Sciatic nerve (tissue), 2 donors: ENCODE results near the gene MAML2. TPM values are rescaled to one million over a fixed set of nuclear protein-coding genes. Genes with fewer than 3 reads are reported as not detected.

Experiments used
- ATAC-seq: fragments of 200-7000 bp; cut with Tn5 transposase; one replicate; pipeline ENCODE4 v1.9.1; 2020; ENCODE audit warnings: mild to moderate bottlenecking, moderate library complexity
- DNase-seq: peaks from one replicate; pipeline ENCODE4 v3.0.0-alpha.2; 2020; ENCODE audit warnings: low spot score
- intact Hi-C: fragments of 100-400 bp; cut with DNase I; formaldehyde crosslinking; loops from one replicate; pipeline ENCODE4 v1.14.2; 2022
- total RNA-seq: library from RNA; stranded (reverse); fragmentation: NEBNext Ultra II Directional; extraction: Animal tissue kit (Norgen Biotek cat#: 25700); gene quantifications from one replicate; pipeline ENCODE4 v1.2.1, GENCODE V29; 2021
- donor health status: DM: no; HTN: no; CAD: no.
- donor health status: DM: no; HTN: no; CAD: no.

The MAML2 gene
- total RNA-seq, 1 donor from 2014 or later: 30.4 TPM

DNA sequence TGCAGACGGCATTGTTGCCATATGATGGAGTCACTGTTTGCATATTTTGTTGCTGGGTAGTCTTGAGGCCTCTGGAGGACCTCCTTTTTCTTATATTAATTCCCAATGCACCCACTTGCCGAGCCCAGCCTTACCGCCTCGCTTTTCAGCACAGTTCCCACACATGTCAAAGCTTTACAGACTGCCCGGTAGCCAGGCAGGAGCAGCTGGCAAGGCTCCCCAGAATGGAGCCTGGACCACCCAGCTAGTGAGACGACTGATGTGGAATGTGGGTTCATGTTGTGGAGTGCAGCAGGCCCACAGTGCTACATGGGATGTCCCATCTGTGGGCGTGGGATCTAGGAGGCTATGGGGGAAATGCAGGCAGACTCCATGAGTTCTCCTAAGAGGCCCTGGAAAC lies 319.7 kb downstream of the MAML2 start:
- no peak for DNase-seq
- intact Hi-C loops: no loop called here
- ATAC-seq: peak; percentile 61

GRCh38 chr11:96021901-96022650 lies 320.9 kb downstream of the MAML2 start:
- intact Hi-C loops: no loop called here
- ATAC-seq (no peak), DNase-seq (no peak)

DNA sequence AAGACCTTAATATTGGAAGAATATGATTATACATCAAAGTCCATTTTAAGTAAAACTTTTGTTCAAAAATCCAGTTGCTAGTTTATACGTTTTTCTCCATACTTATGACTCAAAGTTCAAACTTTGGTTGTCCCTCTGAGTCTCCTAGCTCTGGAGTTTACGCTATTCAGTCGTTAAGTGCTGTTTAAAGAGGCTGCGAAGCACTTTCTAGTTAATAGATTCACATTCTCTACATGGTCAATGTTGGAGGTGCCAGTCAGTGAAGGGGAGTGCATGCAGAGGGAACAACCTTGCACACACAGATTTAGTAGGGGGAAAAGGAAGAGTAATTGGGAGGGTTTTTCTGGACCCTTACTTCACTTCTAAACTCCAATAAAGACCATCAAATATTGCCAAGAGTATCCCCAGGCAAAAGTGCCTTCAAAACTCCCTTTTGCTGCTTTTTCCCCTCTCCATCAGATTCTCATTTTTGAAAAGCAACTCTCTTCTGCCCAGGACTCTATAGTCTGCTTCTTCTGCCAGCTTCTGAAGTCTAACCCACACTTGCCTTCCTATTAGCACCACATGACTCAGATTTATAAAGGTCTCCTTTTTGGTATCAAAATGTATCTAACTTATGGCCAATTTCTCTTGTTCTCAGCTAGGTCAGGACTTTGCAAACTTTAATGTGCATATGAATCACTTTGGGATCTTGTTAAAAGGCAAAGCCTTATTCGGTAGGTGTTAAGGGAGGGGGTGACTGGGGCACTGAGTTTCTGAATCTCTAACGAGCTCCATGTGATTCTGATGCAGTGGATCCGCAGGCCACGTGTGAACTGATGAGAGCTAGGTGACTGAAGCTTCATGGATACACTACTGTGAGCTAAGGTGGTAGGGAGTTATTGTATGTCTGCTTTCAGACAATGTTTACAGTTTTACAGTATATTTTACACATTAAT lies 322.9 kb downstream of the MAML2 start:
- no peak for ATAC-seq
- no peak for DNase-seq
- intact Hi-C loops: no loop called here

DNA sequence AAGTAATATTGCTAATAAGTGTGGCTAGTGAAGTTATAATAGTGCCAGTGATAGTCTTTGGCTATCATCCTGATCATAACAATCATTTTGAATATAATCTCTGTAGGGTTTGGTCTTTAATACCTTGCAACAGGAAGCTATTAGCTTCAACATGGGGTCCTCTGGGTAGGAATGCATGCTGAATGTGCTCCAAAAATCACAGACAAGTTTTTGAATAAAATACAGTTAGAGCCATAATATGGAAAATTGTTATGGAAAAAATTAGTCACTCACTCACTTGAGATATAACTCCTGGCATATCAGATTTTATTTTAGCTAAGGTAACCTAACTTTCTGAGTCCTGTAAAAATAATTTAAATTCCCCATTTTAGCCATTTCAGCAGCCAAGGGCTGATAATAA lies 323.7 kb downstream of the MAML2 start:
- ATAC-seq (no peak), DNase-seq (no peak)
- intact Hi-C loops: no loop called here

- ATAC-seq (no peak), DNase-seq (no peak)
- intact Hi-C loops: no loop called here
These were observed 325.1 kb downstream of the MAML2 start for GRCh38 chr11:96017856-96018255.

GRCh38 chr11:96016978-96017502 lies 326.0 kb downstream of the MAML2 start:
- DNase-seq: no peak
- ATAC-seq: no peak
- intact Hi-C loops: no loop called here

- no peak for ATAC-seq
- no peak for DNase-seq
- intact Hi-C loops: no loop called here
These were observed 327.0 kb downstream of the MAML2 start for GRCh38 chr11:96015906-96016565.

DNA sequence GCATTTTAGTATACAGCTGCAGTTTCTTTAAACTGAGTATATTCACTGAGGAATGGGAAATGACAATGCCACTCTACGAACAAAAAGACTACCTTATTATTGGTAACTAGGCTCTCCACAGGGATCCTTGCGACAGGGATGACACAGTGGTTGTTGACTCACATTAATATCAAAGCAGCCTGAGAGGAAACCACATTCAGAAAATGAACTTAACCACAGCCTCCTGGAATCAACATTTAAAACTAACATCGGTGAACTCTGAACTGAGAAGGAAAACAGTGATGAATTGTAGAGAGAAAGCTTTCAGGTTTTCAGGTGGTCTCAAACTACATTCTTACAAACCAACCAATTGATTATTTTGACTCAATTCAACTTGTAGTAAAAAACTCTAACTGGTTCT lies 328.8 kb downstream of the MAML2 start:
- DNase-seq (no peak), ATAC-seq (no peak)
- intact Hi-C loops: no loop called here

DNA sequence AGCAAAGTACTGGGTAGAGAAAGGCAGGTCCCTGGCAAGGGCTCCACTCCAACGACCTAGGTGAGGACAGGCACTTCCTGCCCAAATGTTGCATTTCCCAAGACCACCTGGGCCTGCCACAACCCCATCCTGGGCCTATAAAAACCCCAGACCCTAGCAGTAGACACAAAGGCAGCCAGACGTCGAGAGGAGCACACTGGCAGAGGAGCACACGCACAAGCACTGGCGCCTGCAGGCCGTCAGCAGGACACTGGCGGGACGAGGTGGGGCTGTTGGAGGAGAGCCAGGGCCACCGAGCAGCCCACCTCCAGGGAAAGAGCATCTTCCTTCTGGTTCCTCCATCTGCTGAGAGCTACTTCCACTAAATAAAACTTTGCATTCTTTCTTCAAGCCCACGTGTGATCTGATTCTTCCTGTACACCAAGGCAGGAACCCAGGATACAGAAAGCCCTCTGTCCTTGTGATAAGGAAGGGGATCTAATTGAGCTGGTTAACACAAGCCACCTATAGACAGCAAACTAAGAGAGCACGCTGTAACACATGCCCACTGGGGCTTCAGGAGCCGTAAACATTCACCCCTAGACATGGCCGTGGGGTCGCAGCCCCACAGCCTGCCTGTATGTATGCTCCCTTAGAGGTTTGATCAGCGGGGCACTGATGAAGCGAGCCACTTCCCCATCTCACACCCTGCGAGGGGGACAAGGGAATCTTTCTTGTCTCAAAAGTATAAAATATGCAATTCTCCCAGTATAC lies 329.4 kb downstream of the MAML2 start:
- DNase-seq (no peak), ATAC-seq (no peak)
- intact Hi-C loops: no loop called here

DNA sequence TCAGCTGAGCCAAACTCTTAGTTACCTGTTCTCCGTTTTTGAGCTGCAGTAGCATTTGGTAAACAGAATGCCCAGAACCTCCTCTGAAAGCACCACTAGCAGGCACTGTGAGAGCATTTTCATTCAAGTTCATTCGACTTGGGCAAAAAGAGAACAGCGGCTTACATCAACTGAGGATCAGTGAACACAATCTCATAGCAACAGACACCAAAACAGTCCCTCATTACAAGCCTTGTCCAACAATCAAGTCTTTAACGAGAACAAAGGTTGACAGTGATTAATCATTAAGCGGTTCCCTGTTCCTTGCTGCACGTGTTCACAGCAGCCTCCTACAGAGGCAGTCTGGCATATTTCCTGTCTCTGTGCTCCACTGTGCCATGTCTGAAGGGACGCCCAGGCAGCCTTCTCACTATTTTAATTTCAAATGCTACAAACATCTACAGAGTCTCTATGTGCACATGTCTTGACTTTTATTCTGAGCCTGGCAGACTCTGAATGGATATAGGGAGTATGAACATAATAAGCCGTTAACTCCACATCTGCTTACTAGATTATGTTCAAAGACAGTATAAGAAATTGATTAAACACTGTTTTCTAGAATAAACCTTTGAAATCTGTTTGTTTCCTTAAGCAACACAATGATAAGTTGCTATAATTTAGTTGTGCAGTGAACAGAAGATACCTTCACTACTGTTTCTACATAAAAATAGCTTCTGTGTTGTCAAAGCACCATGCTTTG lies 330.7 kb downstream of the MAML2 start:
- intact Hi-C loops: no loop called here
- DNase-seq (no peak), ATAC-seq (peak; percentile 93)

GRCh38 chr11:96010683-96011082 lies 332.3 kb downstream of the MAML2 start:
- DNase-seq: no peak
- intact Hi-C loops: no loop called here
- ATAC-seq: no peak

DNA sequence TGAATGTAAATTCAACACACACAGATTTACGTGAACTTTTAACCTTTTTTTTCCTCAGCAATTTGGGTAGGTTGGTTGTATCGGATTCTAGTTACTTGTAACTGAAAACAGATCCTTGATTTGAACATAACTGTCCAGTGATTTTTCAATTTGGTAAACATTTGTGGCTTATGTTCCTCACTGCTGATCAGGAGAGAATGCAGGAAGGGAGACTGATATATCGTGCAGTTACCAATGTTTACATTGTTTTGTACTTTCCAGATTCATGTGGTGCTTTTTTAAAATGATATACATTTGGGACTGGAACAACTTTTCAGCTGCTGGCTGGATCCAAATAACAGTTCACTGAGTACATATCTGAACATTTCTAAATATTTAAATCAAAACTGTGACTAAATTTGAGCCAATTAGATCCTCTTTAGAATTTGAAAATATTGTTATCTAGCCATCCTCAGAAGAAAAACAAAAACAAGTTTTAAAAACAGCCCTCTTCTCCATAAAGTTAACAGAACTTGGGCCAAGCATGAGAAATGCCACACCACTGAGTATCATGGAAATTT lies 334.8 kb downstream of the MAML2 start:
- DNase-seq (no peak), ATAC-seq (no peak)
- intact Hi-C loops: no loop called here

GRCh38 chr11:96006037-96006436 lies 337.0 kb downstream of the MAML2 start:
- DNase-seq: no peak
- intact Hi-C loops: no loop called here
- no peak for ATAC-seq

DNA sequence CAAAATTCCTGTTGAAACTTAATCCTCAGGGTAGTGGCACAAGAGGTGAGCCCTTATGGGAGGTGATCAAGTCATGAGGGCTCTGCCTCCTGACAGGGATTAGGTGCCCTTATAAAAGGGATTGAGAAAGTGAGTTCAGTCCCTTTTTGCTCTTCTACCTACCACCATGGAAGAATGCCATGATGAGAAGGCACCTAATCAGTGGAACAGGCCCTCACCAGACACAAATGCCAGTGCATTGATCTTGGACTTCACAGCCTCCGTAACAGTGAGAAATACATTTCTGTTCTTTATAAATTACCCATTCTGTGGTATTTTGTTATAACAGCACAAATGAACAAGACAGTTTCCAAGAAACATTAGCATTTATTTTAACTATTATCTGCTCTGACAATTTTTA lies 338.1 kb downstream of the MAML2 start:
- ATAC-seq (no peak), DNase-seq (no peak)
- intact Hi-C loops: no loop called here

DNA sequence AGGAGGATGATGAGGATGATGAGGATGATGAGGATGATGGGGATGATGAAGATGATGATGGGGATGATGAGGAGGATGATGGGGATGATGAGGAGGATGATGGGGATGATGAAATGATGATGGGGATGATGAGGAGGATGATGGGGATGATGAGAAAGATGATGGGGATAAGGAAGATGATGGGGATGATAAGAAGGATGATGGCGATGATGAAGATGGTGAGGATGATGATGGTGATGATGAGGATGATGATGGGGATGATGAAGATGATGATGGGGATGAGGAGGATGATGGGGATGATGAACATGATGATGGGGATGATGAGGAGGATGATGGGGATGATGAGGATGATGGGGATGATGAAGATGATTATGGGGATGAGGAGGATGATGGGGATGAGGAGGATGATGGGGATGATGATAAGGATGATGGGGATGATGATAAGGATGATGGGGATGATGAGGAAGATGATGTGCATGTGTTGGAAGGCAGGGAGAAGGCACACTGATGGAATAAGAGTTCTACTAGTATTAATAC lies 340.2 kb downstream of the MAML2 start:
- ATAC-seq (no peak), DNase-seq (no peak)
- intact Hi-C loops: no loop called here

DNA sequence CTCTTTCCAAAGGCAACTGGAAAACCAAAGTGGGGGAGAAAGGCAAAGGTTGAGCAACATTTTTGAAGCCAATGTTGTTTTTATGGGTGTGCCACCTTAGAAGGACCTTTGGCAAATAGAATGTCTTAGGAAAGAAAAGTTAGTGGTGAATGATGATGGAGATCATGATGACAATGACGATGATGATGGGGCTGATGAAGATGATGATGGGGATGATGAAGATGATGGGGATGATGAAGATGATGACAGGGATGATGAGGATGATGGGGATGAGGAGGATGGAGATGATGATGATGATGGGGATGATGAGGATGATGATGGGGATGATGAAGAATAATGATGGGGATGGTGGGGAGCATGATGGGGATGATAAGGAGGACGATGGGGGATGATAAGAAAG lies 340.7 kb downstream of the MAML2 start:
- intact Hi-C loops: no loop called here
- no peak for ATAC-seq
- no peak for DNase-seq

DNA sequence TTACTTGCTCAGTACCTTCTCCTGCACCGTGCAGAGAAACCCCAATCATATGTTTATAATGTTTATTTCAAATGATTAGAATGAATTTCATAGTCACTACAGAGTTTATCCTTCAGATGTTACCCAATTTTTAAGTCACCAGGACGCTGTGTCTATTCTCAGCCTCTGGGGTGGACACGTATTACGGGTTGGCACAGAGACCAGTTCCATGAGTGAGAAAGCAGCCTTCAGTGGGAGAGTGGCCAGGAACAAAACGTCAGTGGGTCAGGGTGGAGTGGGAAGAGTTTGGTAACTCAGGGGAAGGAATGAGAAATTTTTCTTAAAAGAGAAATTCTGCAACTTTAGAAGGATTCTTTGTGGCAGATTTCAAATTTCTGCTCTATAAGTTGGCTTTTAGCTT lies 342.0 kb downstream of the MAML2 start:
- DNase-seq (peak; percentile 86), ATAC-seq (peak; percentile 99)
- intact Hi-C loops: no loop called here
